GM23338 (cell line): ENCODE measurements around the gene HS6ST2. TPM values are rescaled to one million over a fixed set of nuclear protein-coding genes. Genes with fewer than 3 reads are reported as not detected.

Experiments
- ATAC-seq: fragments of 200-7000 bp; cut with Tn5 transposase; 3 replicates; pipeline ENCODE4 v1.9.1; 2020
- DNase-seq: peaks from one replicate; pipeline ENCODE4 v3.0.0-alpha.2; 2015; ENCODE audit warnings: low spot score
- H2AFZ ChIP-seq: fragments of 200-600 bp; sonication (generic); 2 replicates; pipeline ENCODE4 v1.8.0; 2016; ENCODE audit warnings: antibody characterized with exemption, mild to moderate bottlenecking, moderate library complexity
- H3F3A ChIP-seq: fragments of 200-600 bp; sonication (generic); replicated peaks from 2 replicates; pipeline ENCODE4 v1.8.0; 2017; ENCODE audit warnings: antibody characterized with exemption, mixed run types, low read depth
- H3K27ac ChIP-seq: fragments of 200-600 bp; sonication (generic); 2 replicates; pipeline ENCODE4 v1.6.1; 2016; ENCODE audit warnings: low read depth
- H3K27me3 ChIP-seq: fragments of 200-600 bp; sonication (generic); 2 replicates; pipeline ENCODE4 v1.8.0; 2016; ENCODE audit warnings: mild to moderate bottlenecking, mixed run types, moderate library complexity; ENCODE audit not compliant: insufficient read depth
- H3K36me3 ChIP-seq: fragments of 200-600 bp; sonication (generic); 2 replicates; pipeline ENCODE4 v1.8.0; 2016; ENCODE audit warnings: mild to moderate bottlenecking; ENCODE audit not compliant: insufficient read depth
- H3K4me1 ChIP-seq: fragments of 200-600 bp; sonication (generic); 2 replicates; pipeline ENCODE4 v1.8.0; 2016; ENCODE audit warnings: mild to moderate bottlenecking, moderate library complexity; ENCODE audit not compliant: insufficient read depth
- H3K4me2 ChIP-seq: fragments of 200-600 bp; sonication (generic); 2 replicates; pipeline ENCODE4 v1.7.1; 2017; ENCODE audit warnings: mixed run types
- H3K4me3 ChIP-seq: fragments of 200-600 bp; sonication (generic); 2 replicates; pipeline ENCODE4 v1.6.1; 2016; ENCODE audit warnings: mixed run types
- H3K79me2 ChIP-seq: fragments of 200-600 bp; sonication (generic); replicated peaks from 2 replicates; pipeline ENCODE4 v1.8.0; 2017; ENCODE audit warnings: mild to moderate bottlenecking; ENCODE audit not compliant: insufficient read depth
- H3K9me2 ChIP-seq: fragments of 200-600 bp; sonication (generic); 2 replicates; pipeline ENCODE4 v1.8.0; 2017; ENCODE audit not compliant: insufficient read depth
- H4K20me1 ChIP-seq: fragments of 200-600 bp; sonication (generic); replicated peaks from 2 replicates; pipeline ENCODE4 v1.8.0; 2017; ENCODE audit warnings: mild to moderate bottlenecking; ENCODE audit not compliant: insufficient read depth
- H3K27ac Mint-ChIP-seq: 2 replicates; pipeline ENCODE4 v1.8.0; 2020; ENCODE audit warnings: inconsistent platforms, mild to moderate bottlenecking, moderate library complexity, mixed read lengths
- H3K27me3 Mint-ChIP-seq: 3 replicates; pipeline ENCODE4 v1.8.0; 2022; ENCODE audit warnings: low read depth, mild to moderate bottlenecking, moderate library complexity, mixed read lengths, inconsistent platforms; ENCODE audit not compliant: insufficient read depth, poor library complexity
- H3K36me3 Mint-ChIP-seq: 3 replicates; pipeline ENCODE4 v1.8.0; 2021; ENCODE audit warnings: low read depth, mild to moderate bottlenecking, inconsistent platforms, moderate library complexity, mixed read lengths
- H3K4me1 Mint-ChIP-seq: 3 replicates; pipeline ENCODE4 v1.8.0; 2020; ENCODE audit warnings: mild to moderate bottlenecking, inconsistent platforms, mixed read lengths
- H3K4me3 Mint-ChIP-seq: 3 replicates; pipeline ENCODE4 v1.8.0; 2021; ENCODE audit warnings: moderate library complexity, mild to moderate bottlenecking, inconsistent platforms, mixed read lengths
- H3K9me3 Mint-ChIP-seq: 3 replicates; pipeline ENCODE4 v1.8.0; 2020; ENCODE audit warnings: moderate library complexity, mild to moderate bottlenecking, inconsistent platforms, mixed read lengths
- CREB1 ChIP-seq: fragments of 250-450 bp; sonication (Bioruptor Pico); IDR thresholded peaks from 2 replicates; pipeline ENCODE4 v1.5.0; 2020; ENCODE audit warnings: low read depth, mild to moderate bottlenecking, moderate library complexity
- CTCF ChIP-seq, 2 experiments: fragments of 200-600 bp in 1 of 2; sonication (generic) in 1 of 2; conservative IDR thresholded peaks; 2 replicates each; pipeline versions ENCODE4 v1.5.1 to v1.6.1; 2016 to 2017; ENCODE audit warnings: antibody characterized with exemption in 2 of 2, low read depth in 2 of 2, mild to moderate bottlenecking in 2 of 2, moderate library complexity in 1 of 2
- ETS1 ChIP-seq: IDR thresholded peaks from 2 replicates; pipeline ENCODE4 v1.6.1; 2016; ENCODE audit warnings: antibody characterized with exemption
- EZH2 ChIP-seq: fragments of 200-600 bp; sonication (generic); IDR thresholded peaks from one replicate; pipeline ENCODE4 v1.8.0; 2017; ENCODE audit warnings: antibody characterized with exemption, mild to moderate bottlenecking, low read depth; ENCODE audit not compliant: unreplicated experiment
- EZH2phosphoT487 ChIP-seq: fragments of 200-600 bp; sonication (generic); IDR thresholded peaks from one replicate; pipeline ENCODE4 v1.8.1; 2018; ENCODE audit warnings: antibody characterized with exemption; ENCODE audit not compliant: unreplicated experiment
- JUNB ChIP-seq: IDR thresholded peaks from one replicate; pipeline ENCODE4 v1.6.1; 2016; ENCODE audit warnings: antibody characterized with exemption; ENCODE audit not compliant: unreplicated experiment
- NANOG ChIP-seq: IDR thresholded peaks from 2 replicates; pipeline ENCODE4 v1.6.1; 2016; ENCODE audit warnings: antibody characterized with exemption, borderline replicate concordance
- POLR2AphosphoS5 ChIP-seq: IDR thresholded peaks from 2 replicates; pipeline ENCODE4 v1.6.1; 2016; ENCODE audit warnings: antibody characterized with exemption, low read depth
- REST ChIP-seq: IDR thresholded peaks from one replicate; pipeline ENCODE4 v1.6.1; 2018; ENCODE audit warnings: antibody characterized with exemption; ENCODE audit not compliant: unreplicated experiment
- STAT1 ChIP-seq: IDR thresholded peaks from one replicate; pipeline ENCODE4 v1.6.1; 2016; ENCODE audit warnings: antibody characterized with exemption; ENCODE audit not compliant: unreplicated experiment
- ZNF114 ChIP-seq: fragments of 250-450 bp; sonication (Bioruptor Pico); IDR thresholded peaks from 2 replicates; pipeline ENCODE4 v1.5.0; 2020; ENCODE audit warnings: mild to moderate bottlenecking, moderate library complexity
- ZNF331 ChIP-seq: fragments of 250-450 bp; sonication (Bioruptor Pico); IDR thresholded peaks from 2 replicates; pipeline ENCODE4 v1.5.0; 2020; ENCODE audit warnings: low read depth, mild to moderate bottlenecking, moderate library complexity
- ZNF462 ChIP-seq: fragments of 250-450 bp; sonication (Bioruptor Pico); IDR thresholded peaks from 2 replicates; pipeline ENCODE4 v1.5.0; 2020; ENCODE audit warnings: mild to moderate bottlenecking, moderate library complexity
- polyA plus RNA-seq: library from polyadenylated mRNA; unstranded; fragments of >200 nt; fragmentation: Nextera tagmentation; extraction: Ambion mirVana; gene quantifications from 2 replicates; pipeline ENCODE4 v1.2.1, GENCODE V29; 2016
- total RNA-seq: library from RNA; depleted of rRNA; stranded (reverse); fragments of >200 nt; shearing (Covaris generic); gene quantifications from 2 replicates; pipeline ENCODE4 v1.2.3, GENCODE V29; 2014

The HS6ST2 gene
- total and polyA plus RNA-seq, 2 experiments from 2014 or later: 0.82 to 4.8 TPM

GRCh38 chrX:132809581-132809980, 148.8 kb downstream of the HS6ST2 start:
- no peak overlapping the region for H3K4me3 ChIP-seq
- H3K4me1 Mint-ChIP-seq: 0 out of 3 replicates have a peak, but pooled peaks cover 3% of the 10 kb centered on the region

More at GRCh38 chrX:132809581-132809980, 148.8 kb downstream of the HS6ST2 start:
- no peak overlapping the region for H2AFZ ChIP-seq
- TF ChIP-seq REST (no peak), CTCF (conservative IDR thresholded peaks at IDR 0.05; ENCODE audit: low read depth in 2 of 2) (no peak), EZH2phosphoT487 (no peak), ZNF462 (CRISPR knock-in tag) (no peak), EZH2 (no peak), NANOG (no peak), ETS1 (no peak), CREB1 (no peak), POLR2AphosphoS5 (no peak), JUNB (no peak), ZNF331 (CRISPR knock-in tag) (no peak), STAT1 (no peak), ZNF114 (no peak)
- no peaks in the 10 kb centered on the region for H3K27me3 ChIP-seq
- Mint-ChIP-seq H3K36me3 (no peaks in the 10 kb centered on the region), H3K9me3 (no peaks in the 10 kb centered on the region), H3K4me3 (no peak overlapping the region), H3K27ac (no peak overlapping the region), H3K27me3 (no peaks in the 10 kb centered on the region)
- no peak overlapping the region for H3K4me2 ChIP-seq
- H3F3A ChIP-seq: no peaks in the 10 kb centered on the region
- no peak for DNase-seq
- no peaks in the 10 kb centered on the region for H3K36me3 ChIP-seq
- no peak overlapping the region for H3K27ac ChIP-seq
- ATAC-seq: no peak
- no peaks in the 10 kb centered on the region for H3K4me1 ChIP-seq
- H3K79me2 ChIP-seq: no peaks in the 10 kb centered on the region
- no peaks in the 10 kb centered on the region for H4K20me1 ChIP-seq
- H3K9me2 ChIP-seq: no peaks in the 10 kb centered on the region
